Activated CD4-positive, alpha-beta T cell treated with anti-CD3 and anti-CD28 coated beads, Interleukin-2, amount 50 U/mL, for 4 hours (primary cell): ENCODE results near the gene GNMT.
"Not testable (repeated sequence)": the region's sequence is repeated elsewhere in the genome, so short reads cannot be mapped to it uniquely, and the experiment has no call there.

Experiments
- DNase-seq, 2 experiments: peaks; one replicate each; pipeline ENCODE4 v3.0.0-alpha.2; 2020

GNMT gene

DNA sequence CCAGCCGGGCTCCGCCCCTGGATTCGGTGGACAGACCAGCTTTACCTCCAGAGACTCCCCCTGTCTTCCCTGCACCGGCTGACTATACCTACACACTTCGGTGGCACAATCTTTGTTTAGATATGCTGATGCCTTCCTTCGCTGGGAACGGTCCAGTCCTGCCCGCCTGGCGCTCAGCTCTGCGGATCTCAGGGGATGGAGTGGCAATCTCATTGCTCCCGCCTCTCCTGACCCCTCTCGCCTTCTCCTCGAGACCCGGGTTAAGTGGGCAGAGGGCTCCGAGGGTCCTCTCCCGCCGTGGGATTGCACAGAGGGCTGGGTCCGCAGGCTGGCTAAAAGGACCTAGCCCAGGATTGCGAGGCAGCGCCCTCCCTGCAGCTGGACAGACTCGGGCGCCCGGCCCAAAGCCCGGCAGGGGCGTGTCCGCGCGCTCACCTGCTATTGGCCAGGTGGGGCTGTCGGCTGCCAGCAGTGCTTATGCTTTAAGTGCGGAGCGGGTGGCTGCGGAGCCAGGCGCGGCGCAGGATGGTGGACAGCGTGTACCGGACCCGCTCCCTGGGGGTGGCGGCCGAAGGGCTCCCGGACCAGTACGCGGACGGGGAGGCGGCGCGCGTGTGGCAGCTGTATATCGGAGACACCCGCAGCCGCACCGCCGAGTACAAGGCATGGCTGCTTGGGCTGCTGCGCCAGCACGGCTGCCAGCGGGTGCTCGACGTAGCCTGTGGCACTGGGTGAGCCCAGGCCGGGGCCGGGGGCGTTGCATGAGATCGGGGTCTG lies at the start of gene GNMT:
TSS of gene GNMT (plus strand) at position 512 of the 777 bp plus-strand sequence. CDS start at position 526, 14 bp downstream.
- DNase-seq: peak; percentile 12 to 15

DNA sequence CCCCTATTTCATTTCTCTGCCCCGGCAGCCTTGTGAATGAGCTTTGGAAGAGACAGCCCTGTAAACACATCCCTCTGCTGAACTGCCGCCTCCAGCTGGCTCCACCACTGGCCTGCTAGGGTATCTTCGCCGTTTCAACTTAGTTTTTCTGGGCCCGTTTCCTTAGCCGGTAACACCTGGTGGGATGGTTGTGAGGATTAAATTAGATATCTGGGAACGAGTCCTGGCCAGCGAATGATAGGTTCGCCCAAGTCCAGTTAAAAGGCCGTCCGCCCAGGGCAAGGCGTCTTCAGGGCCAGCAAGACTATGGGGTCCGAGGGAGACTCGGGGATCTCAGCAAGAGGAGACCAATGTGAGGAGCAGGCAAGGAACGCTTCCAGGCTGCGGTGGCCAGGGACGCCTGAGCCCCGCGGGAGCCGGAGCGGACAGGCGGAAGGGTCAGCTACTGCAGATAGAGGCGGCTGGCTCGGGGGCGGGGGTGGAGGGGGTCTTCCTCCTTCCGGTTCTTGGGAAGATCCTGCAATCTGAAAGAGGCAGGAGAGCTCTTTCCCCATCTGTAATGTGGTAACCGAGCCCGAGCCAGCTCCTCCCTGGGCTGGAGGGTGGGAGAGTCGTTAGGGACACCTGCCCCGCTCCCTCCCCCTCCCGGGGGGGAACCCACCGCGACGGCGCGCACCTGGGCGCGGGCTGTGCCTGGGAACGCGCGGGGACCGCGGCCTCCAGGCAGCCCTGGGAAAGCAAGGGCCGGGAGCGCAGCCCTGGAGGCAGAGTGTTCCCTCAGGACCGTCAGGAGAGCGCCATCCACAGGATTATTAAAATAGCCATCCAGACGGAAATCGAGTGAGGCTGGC lies 49.2 kb upstream of the GNMT start:
- DNase-seq: no peak

DNA sequence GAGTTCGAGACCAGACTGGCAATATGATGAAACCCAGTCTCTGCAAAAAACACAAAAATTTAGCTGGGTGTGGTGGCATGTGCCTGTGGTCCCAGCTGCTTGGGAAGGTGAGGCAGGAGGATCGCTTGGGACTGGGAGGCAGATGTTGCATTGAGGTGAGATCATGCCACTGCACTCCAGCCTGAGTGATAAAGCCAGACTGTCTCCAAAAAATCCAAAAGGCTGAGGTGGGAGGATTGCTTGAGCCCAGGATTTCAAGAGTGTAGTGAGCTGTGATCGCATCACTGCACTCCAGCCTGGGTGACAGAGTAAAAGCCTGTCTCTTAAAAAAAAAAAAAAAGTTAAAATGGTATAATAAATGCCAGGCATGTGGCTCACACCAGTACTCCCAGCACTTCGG lies 46.0 kb upstream of the GNMT start:
- no peak for DNase-seq

DNA sequence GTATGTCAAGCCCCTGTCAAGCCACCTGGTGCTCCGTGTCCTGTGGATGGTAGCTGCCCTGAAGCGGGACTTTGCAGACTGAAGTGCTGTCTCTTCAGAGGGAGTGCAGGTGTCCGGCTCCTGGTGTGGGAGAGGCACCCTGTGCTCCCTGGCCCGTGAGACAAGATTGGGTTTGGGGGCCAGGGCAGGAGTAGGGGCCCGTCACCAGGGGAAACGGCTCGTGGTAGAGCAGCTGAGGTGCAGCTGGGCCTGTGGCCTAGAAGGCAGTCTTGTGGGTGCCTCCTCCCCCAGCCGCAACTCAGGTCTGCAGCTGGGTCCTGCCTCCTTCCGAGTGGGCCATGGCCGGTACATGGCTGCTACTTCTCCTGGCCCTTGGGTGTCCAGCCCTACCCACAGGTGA lies 44.8 kb upstream of the GNMT start, which contains the start of gene PTCRA:
TSS of gene PTCRA (plus strand) at position 322 of the 400 bp plus-strand sequence. CDS start at position 339, 17 bp downstream.
- DNase-seq: no peak

DNA sequence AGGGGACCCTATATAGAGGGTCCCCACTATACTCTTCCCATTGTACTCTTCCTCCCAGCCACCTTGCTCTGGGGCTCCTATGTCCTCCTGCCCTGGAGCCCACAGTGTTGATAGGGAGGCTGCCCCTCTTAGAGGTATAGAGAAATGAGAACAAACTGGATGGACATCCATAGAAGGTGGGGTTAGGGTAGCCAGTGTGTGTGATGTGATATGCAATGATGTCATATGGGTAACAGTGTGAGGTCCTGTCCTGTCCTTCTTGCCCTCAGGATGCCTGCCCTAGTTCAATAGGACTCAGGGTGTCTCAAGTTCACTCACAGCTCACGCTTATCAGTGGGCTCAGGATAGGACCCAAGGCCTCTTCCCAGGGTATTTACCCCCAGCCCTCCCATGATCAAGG lies 44.3 kb upstream of the GNMT start:
- DNase-seq: no peak

DNA sequence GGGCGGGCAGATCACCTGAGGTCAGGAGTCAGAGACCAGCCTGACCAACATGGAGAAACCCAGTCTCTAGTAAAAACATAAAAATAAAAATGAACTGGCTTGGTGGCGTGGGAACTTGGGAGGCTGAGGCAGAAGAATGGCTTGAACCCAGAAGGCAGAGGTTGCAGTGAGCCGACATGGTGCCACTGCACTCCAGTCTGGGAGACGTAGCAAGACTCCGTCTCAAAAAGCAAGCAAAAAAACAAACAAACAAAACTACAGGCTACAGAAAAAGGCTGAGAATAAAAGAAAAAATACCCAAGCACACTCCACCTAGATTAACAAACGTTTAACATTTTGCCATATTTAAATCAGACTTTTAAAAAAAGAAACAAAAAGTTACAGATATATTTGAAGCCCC lies 38.8 kb upstream of the GNMT start:
- DNase-seq: no peak

DNA sequence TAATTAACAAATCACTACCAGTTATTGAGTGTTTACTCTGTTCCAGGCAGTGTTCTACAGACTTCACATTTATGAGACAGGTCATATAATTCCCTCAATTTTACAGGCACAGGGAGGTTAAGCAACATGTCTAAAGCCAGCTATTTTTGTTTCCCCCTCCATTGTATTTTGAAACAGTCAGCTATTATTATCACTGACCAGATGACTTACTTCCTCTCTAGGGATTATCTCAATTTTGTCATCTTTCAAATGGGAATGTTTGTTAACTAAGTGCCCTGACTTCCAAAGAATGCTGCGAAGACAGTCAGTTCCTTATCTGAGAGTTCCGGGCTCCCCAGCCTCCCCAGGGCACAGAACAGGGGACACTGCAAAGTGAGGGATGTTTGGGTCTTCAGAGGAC lies 36.9 kb upstream of the GNMT start:
- no peak for DNase-seq

DNA sequence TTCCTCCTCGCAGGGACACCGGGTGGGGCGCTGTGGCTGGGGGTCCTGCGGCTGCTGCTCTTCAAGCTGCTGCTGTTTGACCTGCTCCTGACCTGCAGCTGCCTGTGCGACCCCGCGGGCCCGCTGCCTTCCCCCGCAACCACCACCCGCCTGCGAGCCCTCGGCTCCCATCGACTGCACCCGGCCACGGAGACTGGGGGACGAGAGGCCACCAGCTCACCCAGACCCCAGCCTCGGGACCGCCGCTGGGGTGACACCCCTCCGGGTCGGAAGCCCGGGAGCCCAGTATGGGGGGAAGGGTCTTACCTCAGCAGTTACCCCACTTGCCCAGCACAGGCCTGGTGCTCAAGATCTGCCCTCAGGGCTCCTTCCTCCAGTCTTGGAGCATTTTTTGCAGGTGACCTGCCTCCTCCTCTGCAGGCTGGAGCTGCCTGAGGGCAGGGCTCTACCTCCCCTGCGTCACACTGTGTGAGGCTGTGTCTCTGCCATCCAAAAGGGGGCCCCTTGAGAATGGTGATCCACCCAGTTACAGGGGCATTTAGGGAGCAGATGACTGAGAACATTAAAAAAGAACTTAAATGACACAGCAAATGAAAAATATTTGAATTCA lies 35.2 kb upstream of the GNMT start:
- DNase-seq: no peak

DNA sequence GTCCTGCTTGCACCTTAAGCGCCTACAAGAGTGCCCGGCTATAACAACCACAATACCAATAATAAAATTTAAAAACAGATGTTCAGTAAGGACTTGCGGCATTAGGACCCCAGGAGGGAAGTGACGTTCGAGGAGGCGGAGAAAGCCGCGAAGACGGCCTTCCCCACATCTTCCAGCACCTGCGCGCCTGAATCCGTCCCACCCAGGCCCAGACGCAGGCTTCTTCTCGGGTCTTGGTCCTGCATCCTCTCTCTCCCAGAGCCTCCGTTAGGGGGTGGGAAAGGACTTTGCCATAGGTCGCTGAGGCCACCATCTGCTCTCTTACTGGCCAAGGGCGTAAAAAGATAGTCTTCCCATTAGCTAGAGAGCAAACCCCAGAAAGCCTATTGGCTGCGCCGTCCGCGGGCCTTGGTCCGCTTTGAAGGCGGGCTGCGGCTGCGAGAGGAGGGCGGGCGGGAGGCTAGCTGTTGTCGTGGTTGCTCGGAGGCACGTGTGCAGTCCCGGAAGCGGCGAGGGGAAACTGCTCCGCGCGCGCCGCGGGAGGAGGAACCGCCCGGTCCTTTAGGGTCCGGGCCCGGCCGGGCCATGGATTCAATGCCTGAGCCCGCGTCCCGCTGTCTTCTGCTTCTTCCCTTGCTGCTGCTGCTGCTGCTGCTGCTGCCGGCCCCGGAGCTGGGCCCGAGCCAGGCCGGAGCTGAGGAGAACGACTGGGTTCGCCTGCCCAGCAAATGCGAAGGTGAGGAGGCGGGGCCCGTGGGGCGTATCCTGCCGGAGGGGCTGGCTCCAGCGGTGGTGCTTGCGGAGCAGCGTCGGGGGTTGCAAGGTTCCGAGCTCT lies 31.4 kb upstream of the GNMT start, which contains the start of gene CNPY3:
TSS of gene CNPY3 (plus strand) at position 495 of the 835 bp plus-strand sequence. CDS start at position 586, 91 bp downstream.
- peak; percentile 88 to 89 for DNase-seq

DNA sequence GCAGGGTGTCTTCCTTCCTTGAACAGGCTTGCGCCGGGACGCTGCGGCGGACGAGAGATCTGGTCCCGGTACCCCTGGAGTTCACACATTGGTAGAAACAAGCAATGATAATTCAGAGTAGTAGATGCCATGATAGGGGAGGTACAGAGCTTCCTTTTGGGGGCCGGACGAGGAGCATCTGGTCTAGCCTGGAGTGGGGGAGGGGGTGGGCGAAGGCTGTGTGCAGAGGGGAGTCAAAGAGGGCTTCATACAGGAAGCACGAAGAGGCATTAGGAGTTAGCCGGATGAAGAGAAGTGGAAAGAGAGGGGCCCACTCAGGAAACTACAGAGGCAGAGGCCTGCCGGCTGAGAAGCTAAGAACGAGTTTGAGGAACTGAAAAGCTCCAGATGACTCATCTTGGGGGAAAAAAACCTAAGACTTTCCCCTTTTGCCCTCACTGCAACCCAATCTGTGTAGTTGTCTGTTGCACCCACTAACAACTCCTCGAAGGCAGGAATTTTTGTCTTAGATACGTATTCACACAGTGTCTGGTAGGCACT lies 30.7 kb upstream of the GNMT start:
- peak; percentile 37 to 48 for DNase-seq

DNA sequence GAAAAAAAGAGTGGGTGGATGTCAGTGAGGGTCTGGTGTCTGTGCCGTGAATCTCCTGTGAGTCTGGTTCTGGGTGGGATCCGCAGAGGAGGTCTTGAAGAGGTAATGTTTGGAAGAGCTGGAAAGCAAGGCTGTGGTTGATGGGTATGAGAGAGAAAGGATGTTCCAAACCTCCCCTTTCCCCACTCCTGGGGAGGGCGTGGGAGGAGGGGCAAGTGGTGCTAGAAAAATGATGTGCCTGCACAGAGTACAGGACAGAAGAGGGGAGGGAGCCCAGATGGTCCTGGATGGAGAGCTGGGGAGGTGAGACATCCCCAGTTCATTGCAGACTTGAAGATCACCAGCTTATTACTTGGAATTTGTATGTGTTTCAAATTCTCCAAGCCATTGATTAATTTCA lies 28.1 kb upstream of the GNMT start:
- no peak for DNase-seq

DNA sequence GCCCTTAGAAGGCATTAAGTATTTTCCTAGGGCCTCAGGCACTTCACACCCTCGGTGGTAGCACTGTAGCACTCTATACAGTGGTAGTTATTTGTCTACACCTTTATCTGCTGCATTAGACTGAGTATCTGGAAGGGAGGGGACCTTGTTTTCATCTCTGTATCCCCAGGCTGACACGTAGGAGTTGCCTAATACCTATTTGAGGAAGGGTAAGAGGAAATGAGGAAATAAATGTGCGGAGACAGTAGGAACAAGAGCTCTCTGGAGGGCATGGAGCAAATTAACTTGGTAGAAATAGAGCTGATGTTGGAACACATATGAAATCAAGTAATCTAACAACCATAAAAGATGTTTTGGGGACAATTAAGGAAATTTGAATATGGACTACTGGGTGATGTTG lies 27.3 kb upstream of the GNMT start:
- DNase-seq: no peak

DNA sequence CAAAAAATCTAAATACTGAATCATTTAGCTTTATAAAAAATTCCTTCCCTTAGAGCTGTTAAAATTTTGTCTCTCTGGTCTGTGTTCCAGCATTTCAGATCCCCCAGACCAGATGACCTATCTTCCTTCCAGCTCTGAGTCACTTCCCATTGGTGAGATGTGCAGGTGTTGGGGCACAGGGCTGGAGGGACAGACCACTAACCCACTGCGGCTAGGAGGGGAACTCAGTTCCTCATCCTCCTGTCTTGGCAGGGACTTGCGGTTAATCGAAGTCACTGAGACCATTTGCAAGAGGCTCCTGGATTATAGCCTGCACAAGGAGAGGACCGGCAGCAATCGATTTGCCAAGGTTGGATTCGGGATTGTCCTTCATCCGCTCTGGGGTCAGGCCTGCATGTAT lies 25.2 kb upstream of the GNMT start:
- no peak for DNase-seq

DNA sequence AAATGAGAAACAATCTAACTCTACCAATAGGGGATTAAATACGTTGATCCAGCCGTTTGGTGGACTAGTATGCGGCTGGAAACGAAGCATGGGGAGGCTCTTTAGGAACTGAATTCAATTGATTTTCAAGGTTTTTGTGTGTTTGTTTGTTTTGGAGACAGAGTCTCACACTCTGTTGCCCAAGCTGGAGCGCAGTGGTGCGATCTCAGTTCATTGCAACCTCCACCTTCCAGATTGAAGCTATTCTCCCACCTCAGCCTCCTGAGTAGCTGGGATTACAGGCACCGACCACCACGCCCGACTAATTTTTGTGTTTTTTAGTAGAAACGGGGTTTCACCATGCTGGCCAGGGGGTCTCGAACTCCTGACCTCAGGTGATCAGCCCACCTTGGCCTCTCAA lies 24.2 kb upstream of the GNMT start:
- DNase-seq: no peak

DNA sequence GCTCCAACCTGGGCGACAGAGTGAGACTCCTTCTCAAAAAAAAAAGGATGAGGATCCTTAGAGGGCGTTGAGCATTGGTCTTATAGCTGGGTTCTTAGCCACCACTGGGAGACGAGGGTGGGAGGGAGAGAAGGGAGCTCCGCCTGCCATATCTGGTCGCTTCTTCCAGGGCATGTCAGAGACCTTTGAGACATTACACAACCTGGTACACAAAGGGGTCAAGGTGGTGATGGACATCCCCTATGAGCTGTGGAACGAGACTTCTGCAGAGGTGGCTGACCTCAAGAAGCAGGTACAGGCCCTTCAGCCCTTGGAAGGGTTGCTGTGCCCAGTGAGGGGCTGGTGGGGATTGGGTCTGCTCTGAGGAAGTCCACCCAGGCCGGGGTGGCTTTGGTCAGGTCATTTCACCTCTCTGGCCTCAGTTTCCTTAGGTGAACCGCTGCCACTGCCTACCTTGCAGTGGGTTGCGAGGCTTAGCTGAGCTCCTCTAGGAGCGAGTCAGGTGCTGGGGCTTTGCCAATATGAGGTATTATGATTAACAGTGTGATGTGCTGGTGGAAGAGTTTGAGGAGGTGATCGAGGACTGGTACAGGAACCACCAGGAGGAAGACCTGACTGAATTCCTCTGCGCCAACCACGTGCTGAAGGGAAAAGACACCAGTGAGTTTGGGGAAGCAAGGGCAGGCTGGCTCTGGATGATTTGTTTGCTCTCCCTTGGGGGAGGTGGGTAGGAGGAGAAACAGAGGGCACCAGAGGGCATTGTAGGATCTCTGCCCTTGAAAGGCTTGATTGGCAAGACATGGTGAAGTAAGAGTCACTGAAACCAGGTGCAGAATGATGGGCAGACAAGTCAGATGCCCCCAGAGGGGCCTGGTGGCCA lies 22.8 kb upstream of the GNMT start:
- no peak for DNase-seq

DNA sequence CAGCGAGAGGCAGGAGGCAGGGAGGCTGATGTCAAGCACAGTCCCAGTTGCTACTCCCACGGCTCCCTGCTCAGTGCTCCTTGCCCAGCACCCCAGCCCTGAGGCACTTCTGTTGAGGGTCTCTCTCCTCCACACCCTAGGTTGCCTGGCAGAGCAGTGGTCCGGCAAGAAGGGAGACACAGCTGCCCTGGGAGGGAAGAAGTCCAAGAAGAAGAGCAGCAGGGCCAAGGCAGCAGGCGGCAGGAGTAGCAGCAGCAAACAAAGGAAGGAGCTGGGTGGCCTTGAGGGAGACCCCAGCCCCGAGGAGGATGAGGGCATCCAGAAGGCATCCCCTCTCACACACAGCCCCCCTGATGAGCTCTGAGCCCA lies 22.1 kb upstream of the GNMT start:
- DNase-seq: no peak

DNA sequence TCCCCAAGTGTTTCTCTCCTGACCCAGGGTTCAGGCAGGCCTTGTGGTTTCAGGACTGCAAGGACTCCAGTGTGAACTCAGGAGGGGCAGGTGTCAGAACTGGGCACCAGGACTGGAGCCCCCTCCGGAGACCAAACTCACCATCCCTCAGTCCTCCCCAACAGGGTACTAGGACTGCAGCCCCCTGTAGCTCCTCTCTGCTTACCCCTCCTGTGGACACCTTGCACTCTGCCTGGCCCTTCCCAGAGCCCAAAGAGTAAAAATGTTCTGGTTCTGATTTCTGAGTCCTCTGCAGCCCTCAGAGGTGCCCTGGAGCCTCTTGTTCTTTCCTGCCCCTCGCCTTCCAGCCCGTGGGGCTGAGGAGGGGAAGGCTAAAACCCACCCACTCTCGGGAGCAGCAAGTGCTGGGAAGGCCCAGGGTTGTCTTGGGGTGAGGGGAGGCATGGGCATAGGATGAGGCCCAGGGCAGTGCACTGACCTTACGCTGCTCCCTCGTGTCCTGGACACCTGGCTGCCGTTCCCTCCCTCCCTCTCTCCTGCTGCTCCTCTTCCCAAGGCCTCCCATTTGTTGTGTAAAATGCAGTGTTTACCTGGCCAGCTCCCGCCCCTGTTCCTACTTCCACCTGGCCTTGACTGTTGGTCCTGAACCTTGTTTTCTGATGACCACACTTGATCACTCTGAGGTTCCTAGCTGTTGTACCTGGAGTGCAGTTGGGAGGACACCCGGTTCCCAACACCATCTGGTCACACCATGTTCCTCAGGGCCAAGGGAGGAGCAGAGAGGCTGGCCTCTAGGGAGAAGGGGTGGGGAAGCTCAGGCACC lies 21.4 kb upstream of the GNMT start:
- DNase-seq: no peak

DNA sequence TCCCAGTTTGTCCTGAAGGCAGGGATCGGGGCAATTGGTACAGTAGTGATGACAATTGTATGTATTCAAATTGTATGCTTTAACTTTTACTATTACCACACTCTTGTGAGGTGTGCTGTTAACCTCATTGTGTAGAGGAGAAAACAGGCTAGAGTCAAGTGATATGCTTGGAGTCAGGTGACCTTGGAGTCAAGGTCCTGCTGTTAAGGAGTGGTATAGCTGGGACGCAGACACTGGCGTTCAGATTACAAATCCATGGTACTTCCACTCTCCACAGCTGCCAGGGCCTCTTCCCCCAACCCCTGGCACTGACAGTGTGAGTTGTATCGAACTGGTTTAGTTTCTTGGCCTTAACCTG lies 20.8 kb upstream of the GNMT start:
- no peak for DNase-seq

DNA sequence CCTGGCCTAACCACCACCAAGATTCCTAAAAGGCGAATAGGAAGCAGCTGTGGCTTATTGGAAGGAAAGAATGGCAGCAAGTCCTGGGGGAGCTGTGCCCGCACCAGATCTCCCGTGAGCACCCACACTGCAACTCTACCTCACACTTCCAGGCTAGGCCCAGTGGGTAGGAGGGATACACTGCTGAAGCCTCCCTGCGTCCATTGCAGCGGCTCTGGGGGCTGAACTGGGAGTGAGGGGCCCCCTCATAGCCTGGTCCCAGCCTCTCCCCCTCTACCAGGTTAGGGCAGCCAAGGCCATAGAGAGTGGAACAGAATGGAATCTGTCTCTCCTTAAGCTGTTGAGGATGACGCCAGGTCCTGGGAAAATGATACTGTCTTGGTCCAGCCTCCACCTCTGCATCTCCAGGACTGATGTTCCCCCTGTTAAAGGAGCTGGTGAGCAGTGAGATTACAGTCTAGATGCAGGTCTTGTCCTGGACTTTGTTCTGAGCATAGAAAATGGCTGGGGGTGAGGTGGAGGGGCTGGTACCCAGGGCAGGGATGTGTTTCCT lies 20.0 kb upstream of the GNMT start:
- no peak for DNase-seq

DNA sequence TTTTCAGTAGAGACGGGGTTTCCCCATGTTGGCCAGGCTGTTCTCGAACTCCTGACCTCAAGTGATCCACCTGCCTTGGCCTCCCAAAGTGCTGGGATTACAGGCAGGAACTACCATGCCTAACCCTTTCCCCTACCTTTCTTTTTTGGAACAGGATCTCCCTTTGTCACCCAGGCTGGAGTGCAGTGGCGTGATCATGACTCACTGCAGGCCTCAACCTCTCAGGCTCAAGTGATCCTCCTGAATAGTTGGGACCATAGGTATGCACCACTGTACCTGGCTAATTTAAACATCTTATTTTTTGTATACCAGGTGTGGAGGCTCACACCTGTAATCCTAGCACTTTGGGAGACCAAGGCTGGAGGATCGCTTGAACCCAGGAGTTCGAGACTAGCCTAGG lies 19.2 kb upstream of the GNMT start:
- DNase-seq: not testable (repeated sequence)
